HepG2 (cell line): ENCODE data around the gene ZFR. TPM values are rescaled to one million over a fixed set of nuclear protein-coding genes. Genes with fewer than 3 reads are reported as not detected.
A peak's percentile ranks its signal among the peaks of the same experiment; 100 is the strongest.

ENCODE experiments used
- EHMT2 ChIP-seq: fragments of 200-600 bp; sonication (generic); IDR thresholded peaks from 2 replicates; pipeline ENCODE4 v1.7.0; 2017; ENCODE audit warnings: antibody characterized with exemption, low read depth, low read length, borderline replicate concordance
- HMG20A ChIP-seq: IDR thresholded peaks from 2 replicates; pipeline ENCODE4 v1.6.1; 2016; ENCODE audit warnings: borderline replicate concordance
- MXD4 ChIP-seq: IDR thresholded peaks from 2 replicates; pipeline ENCODE4 v1.6.1; 2016; ENCODE audit warnings: mild to moderate bottlenecking, missing biosample characterization, missing genetic modification reagents
- REL ChIP-seq: sonication (generic); formaldehyde crosslinking; conservative IDR thresholded peaks from 2 replicates; pipeline ENCODE4 v1.8.0; 2022; ENCODE audit warnings: mild to moderate bottlenecking, missing genetic modification reagents, moderate library complexity
- RORA ChIP-seq: sonication (generic); formaldehyde crosslinking; IDR thresholded peaks from 2 replicates; pipeline ENCODE4 v1.5.0; 2020; ENCODE audit warnings: mild to moderate bottlenecking, missing genetic modification reagents, moderate library complexity
- SALL1 ChIP-seq: sonication (generic); formaldehyde crosslinking; IDR thresholded peaks from 2 replicates; pipeline ENCODE4 v1.8.0; 2022; ENCODE audit warnings: mild to moderate bottlenecking, missing genetic modification reagents
- SNRNP70 ChIP-seq: fragments of 200-400 bp; formaldehyde crosslinking; IDR thresholded peaks from 2 replicates; pipeline ENCODE4 v1.6.1; 2017; ENCODE audit warnings: mild to moderate bottlenecking, low read depth, low read length, moderate library complexity
- TBX2 ChIP-seq: sonication (generic); formaldehyde crosslinking; IDR thresholded peaks from 2 replicates; pipeline ENCODE4 v1.5.0; 2020; ENCODE audit warnings: missing genetic modification reagents, mild to moderate bottlenecking, borderline replicate concordance
- ZC3H13 ChIP-seq: sonication (generic); formaldehyde crosslinking; IDR thresholded peaks from 2 replicates; pipeline ENCODE4 v1.8.1; 2023; ENCODE audit warnings: mild to moderate bottlenecking, missing genetic modification reagents, moderate library complexity
- ZNF333 ChIP-seq: sonication (generic); formaldehyde crosslinking; IDR thresholded peaks from 2 replicates; pipeline ENCODE4 v1.4.0; 2020; ENCODE audit warnings: mild to moderate bottlenecking, missing genetic modification reagents, borderline replicate concordance
- ZNF337 ChIP-seq: sonication (generic); formaldehyde crosslinking; IDR thresholded peaks from 2 replicates; pipeline ENCODE4 v1.5.1; 2020; ENCODE audit warnings: missing genetic modification reagents, low read depth, mild to moderate bottlenecking, borderline replicate concordance
- ZNF451 ChIP-seq: sonication (generic); formaldehyde crosslinking; IDR thresholded peaks from 2 replicates; pipeline ENCODE4 v1.5.0; 2020; ENCODE audit warnings: mild to moderate bottlenecking, missing genetic modification reagents
- ZNF614 ChIP-seq: IDR thresholded peaks from 2 replicates; pipeline ENCODE4 v1.6.1; 2018; ENCODE audit warnings: missing biosample characterization, missing genetic modification reagents, inconsistent platforms, borderline replicate concordance
- ZNF740 ChIP-seq: sonication (generic); formaldehyde crosslinking; IDR thresholded peaks from 2 replicates; pipeline ENCODE4 v1.4.0; 2020; ENCODE audit warnings: missing genetic modification reagents
- ZNF775 ChIP-seq: sonication (generic); formaldehyde crosslinking; IDR thresholded peaks from 2 replicates; pipeline ENCODE4 v1.4.0; 2020; ENCODE audit warnings: missing genetic modification reagents, mild to moderate bottlenecking, moderate library complexity, borderline replicate concordance
- ZNF777 ChIP-seq: sonication (generic); formaldehyde crosslinking; IDR thresholded peaks from 2 replicates; pipeline ENCODE4 v1.4.0; 2020; ENCODE audit warnings: missing genetic modification reagents
- ZSCAN31 ChIP-seq: sonication (generic); formaldehyde crosslinking; IDR thresholded peaks from 2 replicates; pipeline ENCODE4 v1.5.0; 2020; ENCODE audit warnings: low read depth, mild to moderate bottlenecking, missing genetic modification reagents
- polyA plus RNA-seq, 8 experiments: library from polyadenylated mRNA; depleted of rRNA in 3 of 8; stranded (reverse) in 7 of 8; unstranded in 1 of 8; fragments of >200 nt; fragmentation: Illumina TruSeq in 4 of 8; extraction: Trizol in 4 of 8; gene quantifications; 2 replicates each; pipeline versions ENCODE4 v1.2.1 to v1.2.3, GENCODE V29; 2011 to 2016; ENCODE audit warnings: low read depth in 4 of 8, missing spikeins in 1 of 8, mixed read lengths in 1 of 8; ENCODE audit not compliant: insufficient read depth in 1 of 8
- total RNA-seq, 5 experiments: library from RNA; depleted of rRNA; stranded (reverse); fragments of >200 nt; fragmentation: Illumina TruSeq; extraction: Trizol; gene quantifications; 2 replicates each; pipeline ENCODE4 v1.2.3, GENCODE V29; 2016; ENCODE audit warnings: low read depth in 1 of 5
- TF ChIP-seq, protein P1 (sequence below): IDR thresholded peaks from 2 replicates; pipeline ENCODE4 v1.6.1; 2016; ENCODE audit warnings: low read depth, missing genetic modification reagents, missing compliant biosample characterization
- TF ChIP-seq, protein P2 (sequence below): IDR thresholded peaks from 2 replicates; pipeline ENCODE4 v1.4.0; 2020; ENCODE audit warnings: mild to moderate bottlenecking, missing genetic modification reagents
- TF ChIP-seq, protein P3 (sequence below): sonication (generic); formaldehyde crosslinking; IDR thresholded peaks from 2 replicates; pipeline ENCODE4 v1.8.0; 2022; ENCODE audit warnings: missing genetic modification reagents, low read depth, mild to moderate bottlenecking, borderline replicate concordance

ZFR gene
- total and polyA plus RNA-seq, 2 of the 13 experiments (the other 11 are each of a cell fraction or from before 2014, with no cell fraction given): 89.0 to 92.8 TPM

DNA sequence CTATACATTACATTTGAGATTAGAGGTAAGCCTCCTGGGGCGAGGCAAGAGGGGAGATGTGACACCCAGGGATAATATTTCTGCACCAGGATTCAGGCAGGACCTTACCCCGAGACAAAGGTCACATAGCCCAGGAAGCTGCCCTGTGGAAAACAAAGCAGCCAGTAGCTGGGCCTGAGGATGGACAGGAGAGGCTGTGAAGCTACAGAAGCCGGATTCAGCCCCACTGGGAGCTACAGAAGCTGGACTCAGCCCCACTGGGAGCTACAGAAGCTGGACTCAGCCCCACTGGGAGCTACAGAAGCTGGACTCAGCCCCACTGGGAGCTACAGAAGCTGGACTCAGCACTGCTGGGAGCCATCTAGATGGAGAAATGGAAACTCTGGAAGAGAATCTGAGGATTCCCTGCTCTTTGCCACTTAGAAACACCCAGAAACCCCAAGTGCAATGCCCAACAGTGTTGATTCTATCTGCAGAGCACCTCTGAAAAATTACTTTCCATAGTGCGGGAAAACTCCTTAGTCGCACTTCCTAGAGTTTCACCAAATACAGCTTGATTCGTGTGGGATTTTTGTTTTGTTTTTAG is 46.5 kb upstream of the ZFR start (continued):
- TF ChIP-seq, protein P1, sequence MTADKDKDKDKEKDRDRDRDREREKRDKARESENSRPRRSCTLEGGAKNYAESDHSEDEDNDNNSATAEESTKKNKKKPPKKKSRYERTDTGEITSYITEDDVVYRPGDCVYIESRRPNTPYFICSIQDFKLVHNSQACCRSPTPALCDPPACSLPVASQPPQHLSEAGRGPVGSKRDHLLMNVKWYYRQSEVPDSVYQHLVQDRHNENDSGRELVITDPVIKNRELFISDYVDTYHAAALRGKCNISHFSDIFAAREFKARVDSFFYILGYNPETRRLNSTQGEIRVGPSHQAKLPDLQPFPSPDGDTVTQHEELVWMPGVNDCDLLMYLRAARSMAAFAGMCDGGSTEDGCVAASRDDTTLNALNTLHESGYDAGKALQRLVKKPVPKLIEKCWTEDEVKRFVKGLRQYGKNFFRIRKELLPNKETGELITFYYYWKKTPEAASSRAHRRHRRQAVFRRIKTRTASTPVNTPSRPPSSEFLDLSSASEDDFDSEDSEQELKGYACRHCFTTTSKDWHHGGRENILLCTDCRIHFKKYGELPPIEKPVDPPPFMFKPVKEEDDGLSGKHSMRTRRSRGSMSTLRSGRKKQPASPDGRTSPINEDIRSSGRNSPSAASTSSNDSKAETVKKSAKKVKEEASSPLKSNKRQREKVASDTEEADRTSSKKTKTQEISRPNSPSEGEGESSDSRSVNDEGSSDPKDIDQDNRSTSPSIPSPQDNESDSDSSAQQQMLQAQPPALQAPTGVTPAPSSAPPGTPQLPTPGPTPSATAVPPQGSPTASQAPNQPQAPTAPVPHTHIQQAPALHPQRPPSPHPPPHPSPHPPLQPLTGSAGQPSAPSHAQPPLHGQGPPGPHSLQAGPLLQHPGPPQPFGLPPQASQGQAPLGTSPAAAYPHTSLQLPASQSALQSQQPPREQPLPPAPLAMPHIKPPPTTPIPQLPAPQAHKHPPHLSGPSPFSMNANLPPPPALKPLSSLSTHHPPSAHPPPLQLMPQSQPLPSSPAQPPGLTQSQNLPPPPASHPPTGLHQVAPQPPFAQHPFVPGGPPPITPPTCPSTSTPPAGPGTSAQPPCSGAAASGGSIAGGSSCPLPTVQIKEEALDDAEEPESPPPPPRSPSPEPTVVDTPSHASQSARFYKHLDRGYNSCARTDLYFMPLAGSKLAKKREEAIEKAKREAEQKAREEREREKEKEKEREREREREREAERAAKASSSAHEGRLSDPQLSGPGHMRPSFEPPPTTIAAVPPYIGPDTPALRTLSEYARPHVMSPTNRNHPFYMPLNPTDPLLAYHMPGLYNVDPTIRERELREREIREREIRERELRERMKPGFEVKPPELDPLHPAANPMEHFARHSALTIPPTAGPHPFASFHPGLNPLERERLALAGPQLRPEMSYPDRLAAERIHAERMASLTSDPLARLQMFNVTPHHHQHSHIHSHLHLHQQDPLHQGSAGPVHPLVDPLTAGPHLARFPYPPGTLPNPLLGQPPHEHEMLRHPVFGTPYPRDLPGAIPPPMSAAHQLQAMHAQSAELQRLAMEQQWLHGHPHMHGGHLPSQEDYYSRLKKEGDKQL (CRISPR knock-in tag): no peak
- TF ChIP-seq SALL1 (CRISPR knock-in tag): peak; percentile 81
- TF ChIP-seq ZNF777: no peak
- no peak for TF ChIP-seq HMG20A (CRISPR knock-in tag)
- no peak for TF ChIP-seq RORA (CRISPR knock-in tag)
- TF ChIP-seq ZNF337 (CRISPR knock-in tag): no peak
- no peak for TF ChIP-seq MXD4 (CRISPR knock-in tag)
- TF ChIP-seq, protein P2, sequence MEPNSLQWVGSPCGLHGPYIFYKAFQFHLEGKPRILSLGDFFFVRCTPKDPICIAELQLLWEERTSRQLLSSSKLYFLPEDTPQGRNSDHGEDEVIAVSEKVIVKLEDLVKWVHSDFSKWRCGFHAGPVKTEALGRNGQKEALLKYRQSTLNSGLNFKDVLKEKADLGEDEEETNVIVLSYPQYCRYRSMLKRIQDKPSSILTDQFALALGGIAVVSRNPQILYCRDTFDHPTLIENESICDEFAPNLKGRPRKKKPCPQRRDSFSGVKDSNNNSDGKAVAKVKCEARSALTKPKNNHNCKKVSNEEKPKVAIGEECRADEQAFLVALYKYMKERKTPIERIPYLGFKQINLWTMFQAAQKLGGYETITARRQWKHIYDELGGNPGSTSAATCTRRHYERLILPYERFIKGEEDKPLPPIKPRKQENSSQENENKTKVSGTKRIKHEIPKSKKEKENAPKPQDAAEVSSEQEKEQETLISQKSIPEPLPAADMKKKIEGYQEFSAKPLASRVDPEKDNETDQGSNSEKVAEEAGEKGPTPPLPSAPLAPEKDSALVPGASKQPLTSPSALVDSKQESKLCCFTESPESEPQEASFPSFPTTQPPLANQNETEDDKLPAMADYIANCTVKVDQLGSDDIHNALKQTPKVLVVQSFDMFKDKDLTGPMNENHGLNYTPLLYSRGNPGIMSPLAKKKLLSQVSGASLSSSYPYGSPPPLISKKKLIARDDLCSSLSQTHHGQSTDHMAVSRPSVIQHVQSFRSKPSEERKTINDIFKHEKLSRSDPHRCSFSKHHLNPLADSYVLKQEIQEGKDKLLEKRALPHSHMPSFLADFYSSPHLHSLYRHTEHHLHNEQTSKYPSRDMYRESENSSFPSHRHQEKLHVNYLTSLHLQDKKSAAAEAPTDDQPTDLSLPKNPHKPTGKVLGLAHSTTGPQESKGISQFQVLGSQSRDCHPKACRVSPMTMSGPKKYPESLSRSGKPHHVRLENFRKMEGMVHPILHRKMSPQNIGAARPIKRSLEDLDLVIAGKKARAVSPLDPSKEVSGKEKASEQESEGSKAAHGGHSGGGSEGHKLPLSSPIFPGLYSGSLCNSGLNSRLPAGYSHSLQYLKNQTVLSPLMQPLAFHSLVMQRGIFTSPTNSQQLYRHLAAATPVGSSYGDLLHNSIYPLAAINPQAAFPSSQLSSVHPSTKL: peak; percentile 25; the same call in 1 of the 2 replicates
- TF ChIP-seq REL (CRISPR knock-in tag): no peak
- no peak for TF ChIP-seq EHMT2
- no peak for TF ChIP-seq SNRNP70
- no peak for TF ChIP-seq ZNF333 (CRISPR knock-in tag)
- TF ChIP-seq ZSCAN31 (CRISPR knock-in tag): 0 out of 2 replicates have a peak, but pooled peaks have one; percentile 26
- TF ChIP-seq ZC3H13 (CRISPR knock-in tag): no peak
- peak; percentile 40; the same call in 1 of the 2 replicates for TF ChIP-seq ZNF614 (CRISPR knock-in tag)
- no peak for TF ChIP-seq ZNF775 (CRISPR knock-in tag)
- TF ChIP-seq, protein P3, sequence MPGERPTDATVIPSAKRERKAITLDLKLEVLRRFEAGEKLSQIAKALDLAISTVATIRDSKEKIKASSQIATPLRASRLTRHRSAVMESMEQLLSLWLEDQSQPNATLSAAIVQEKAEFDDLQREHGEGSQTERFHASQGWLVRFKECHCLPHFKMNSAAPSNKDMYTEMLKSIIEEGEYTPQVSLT: no peak
- TF ChIP-seq TBX2 (CRISPR knock-in tag): peak; percentile 31; the same call in 1 of the 2 replicates
- no peak for TF ChIP-seq ZNF451 (CRISPR knock-in tag)
- TF ChIP-seq ZNF740 (CRISPR knock-in tag): no peak
